Measurements from ENCODE around the gene LRRC25.

DNA sequence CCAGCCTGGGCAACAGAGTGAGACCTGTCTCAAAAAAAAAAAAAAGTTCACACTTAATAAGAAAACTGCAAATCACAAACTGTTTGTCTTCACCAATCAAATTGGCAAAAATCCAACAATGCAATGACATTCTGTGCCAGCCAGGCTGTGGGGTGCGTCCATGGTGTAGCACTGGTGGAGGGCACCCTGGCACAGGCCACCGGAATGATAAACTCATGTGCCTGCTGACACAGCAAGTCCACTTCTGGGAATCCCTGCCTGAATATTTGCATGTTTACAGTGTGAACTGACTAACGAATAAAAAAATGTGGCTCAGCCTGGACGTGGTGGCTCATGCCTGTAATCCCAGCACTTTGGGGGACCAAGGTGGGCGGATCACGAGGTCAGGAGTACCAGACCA, 1.6 kb upstream of the LRRC25 start:
- TF ChIP-seq, protein P1, sequence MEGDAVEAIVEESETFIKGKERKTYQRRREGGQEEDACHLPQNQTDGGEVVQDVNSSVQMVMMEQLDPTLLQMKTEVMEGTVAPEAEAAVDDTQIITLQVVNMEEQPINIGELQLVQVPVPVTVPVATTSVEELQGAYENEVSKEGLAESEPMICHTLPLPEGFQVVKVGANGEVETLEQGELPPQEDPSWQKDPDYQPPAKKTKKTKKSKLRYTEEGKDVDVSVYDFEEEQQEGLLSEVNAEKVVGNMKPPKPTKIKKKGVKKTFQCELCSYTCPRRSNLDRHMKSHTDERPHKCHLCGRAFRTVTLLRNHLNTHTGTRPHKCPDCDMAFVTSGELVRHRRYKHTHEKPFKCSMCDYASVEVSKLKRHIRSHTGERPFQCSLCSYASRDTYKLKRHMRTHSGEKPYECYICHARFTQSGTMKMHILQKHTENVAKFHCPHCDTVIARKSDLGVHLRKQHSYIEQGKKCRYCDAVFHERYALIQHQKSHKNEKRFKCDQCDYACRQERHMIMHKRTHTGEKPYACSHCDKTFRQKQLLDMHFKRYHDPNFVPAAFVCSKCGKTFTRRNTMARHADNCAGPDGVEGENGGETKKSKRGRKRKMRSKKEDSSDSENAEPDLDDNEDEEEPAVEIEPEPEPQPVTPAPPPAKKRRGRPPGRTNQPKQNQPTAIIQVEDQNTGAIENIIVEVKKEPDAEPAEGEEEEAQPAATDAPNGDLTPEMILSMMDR (IDR thresholded peaks at IDR 0.05): no peak
- TF ChIP-seq EHMT2 (IDR thresholded peaks at IDR 0.05; ENCODE audit: low read depth) (no peak), POLR2A (IDR thresholded peaks at IDR 0.05; ENCODE audit: low read length) (no peak), RAD21 (conservative IDR thresholded peaks at IDR 0.05 in 1 of 2, IDR thresholded peaks at IDR 0.05 in 1 of 2) (no peak), PBX3 (IDR thresholded peaks at IDR 0.05) (no peak), RFX5 (IDR thresholded peaks at IDR 0.05) (no peak), CHD2 (IDR thresholded peaks at IDR 0.05; ENCODE audit: low read length, partially characterized antibody) (no peak), NR3C1 (IDR thresholded peaks at IDR 0.05) (no peak), CHD4 (IDR thresholded peaks at IDR 0.05; ENCODE audit: borderline replicate concordance) (no peak), GATA3 (IDR thresholded peaks at IDR 0.05; ENCODE audit: borderline replicate concordance) (no peak), SMC3 (IDR thresholded peaks at IDR 0.05) (no peak), PHF8 (IDR thresholded peaks at IDR 0.05; ENCODE audit: borderline replicate concordance, low read depth) (no peak)
- TF ChIP-seq, protein P2, sequence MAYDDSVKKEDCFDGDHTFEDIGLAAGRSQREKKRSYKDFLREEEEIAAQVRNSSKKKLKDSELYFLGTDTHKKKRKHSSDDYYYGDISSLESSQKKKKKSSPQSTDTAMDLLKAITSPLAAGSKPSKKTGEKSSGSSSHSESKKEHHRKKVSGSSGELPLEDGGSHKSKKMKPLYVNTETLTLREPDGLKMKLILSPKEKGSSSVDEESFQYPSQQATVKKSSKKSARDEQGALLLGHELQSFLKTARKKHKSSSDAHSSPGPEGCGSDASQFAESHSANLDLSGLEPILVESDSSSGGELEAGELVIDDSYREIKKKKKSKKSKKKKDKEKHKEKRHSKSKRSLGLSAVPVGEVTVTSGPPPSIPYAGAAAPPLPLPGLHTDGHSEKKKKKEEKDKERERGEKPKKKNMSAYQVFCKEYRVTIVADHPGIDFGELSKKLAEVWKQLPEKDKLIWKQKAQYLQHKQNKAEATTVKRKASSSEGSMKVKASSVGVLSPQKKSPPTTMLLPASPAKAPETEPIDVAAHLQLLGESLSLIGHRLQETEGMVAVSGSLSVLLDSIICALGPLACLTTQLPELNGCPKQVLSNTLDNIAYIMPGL (CRISPR knock-in tag; IDR thresholded peaks at IDR 0.05; ENCODE audit: borderline replicate concordance): no peak

All from A549 (cell line).